Right ventricle myocardium inferior (tissue), 1 donor: Measurements from ENCODE around the gene TOMM34. TPM values are rescaled to one million over a fixed set of nuclear protein-coding genes. Genes with fewer than 3 reads are reported as not detected.

Experiments used
- ATAC-seq: fragments of 200-7000 bp; cut with Tn5 transposase; one replicate; pipeline ENCODE4 v1.9.1; 2020; ENCODE audit warnings: mild to moderate bottlenecking, moderate library complexity
- DNase-seq: peaks from one replicate; pipeline ENCODE4 v3.0.0; 2021; ENCODE audit errors: missing footprints
- intact Hi-C: fragments of 100-400 bp; cut with DNase I; formaldehyde crosslinking; loops from one replicate; pipeline ENCODE4 v1.11.0; 2022
- total RNA-seq: library from RNA; stranded (reverse); fragmentation: NEBNext Ultra II Directional; extraction: Animal tissue kit (Norgen Biotek cat#: 25700); gene quantifications from one replicate; pipeline ENCODE4 v1.2.1, GENCODE V29; 2021
- donor health status: DM: no; HTN: yes; CAD: no; lungs with severe emphysema.

Gene TOMM34
- total RNA-seq, 1 donor from 2014 or later: 10.3 TPM

DNA sequence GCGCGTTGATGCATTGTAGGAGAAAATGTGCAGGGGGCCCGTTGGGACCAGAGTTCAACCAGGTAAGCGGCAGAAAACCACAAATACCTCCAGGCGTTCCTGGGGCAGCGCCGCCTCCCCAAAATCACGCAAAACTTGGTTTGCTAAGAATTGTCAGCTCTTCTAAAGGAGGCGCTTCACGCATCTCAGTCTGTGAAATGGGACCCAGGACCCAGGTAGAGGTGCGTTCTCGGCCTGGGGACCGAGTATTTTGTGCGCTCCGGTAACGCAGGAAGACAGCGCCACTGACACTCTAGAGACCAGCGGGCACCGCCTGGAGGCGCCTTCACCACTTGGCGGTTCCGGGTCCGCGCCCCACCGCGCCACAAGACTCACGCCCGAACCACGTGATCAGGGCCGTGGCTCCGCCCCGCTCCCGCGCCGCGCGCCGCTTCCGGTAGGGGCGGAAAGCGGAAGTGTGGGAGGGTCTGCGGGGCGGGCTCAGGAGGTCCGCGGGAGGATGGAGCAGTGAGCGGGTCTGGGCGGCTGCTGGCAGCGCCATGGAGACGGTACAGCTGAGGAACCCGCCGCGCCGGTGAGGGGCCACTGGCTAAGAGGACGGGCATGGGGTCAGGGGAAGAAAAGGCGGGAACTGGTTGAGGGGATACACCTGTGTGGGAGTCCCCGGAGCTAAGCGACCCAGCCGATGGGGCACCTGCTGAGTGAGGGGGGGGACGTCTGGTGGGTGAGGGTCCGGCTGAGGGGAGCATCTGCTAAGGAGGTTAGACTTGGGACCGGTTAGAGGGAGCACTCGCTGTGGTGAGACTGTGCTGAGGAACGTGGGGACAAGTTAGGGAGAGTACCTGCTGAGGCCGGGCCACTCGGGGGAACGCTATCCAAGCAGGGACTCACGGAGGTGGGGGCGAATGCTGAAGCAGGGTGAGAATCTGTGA lies 6.1 kb upstream of the TOMM34 start, which contains the start of gene STK4:
STK4 (plus strand) TSS at position 483 of the 932 bp plus-strand sequence; CDS start at position 540, 57 bp downstream.
- peak; percentile 98 for ATAC-seq
- intact Hi-C loops: no loop called here

GRCh38 chr20:44965651-44966029 lies 5.4 kb upstream of the TOMM34 start:
- ATAC-seq (no peak), DNase-seq (no peak)
- intact Hi-C loops: no loop called here

More for the DNA sequence above, 6.1 kb upstream of the TOMM34 start, which contains the start of gene STK4:
- peak; percentile 98 for DNase-seq

DNA sequence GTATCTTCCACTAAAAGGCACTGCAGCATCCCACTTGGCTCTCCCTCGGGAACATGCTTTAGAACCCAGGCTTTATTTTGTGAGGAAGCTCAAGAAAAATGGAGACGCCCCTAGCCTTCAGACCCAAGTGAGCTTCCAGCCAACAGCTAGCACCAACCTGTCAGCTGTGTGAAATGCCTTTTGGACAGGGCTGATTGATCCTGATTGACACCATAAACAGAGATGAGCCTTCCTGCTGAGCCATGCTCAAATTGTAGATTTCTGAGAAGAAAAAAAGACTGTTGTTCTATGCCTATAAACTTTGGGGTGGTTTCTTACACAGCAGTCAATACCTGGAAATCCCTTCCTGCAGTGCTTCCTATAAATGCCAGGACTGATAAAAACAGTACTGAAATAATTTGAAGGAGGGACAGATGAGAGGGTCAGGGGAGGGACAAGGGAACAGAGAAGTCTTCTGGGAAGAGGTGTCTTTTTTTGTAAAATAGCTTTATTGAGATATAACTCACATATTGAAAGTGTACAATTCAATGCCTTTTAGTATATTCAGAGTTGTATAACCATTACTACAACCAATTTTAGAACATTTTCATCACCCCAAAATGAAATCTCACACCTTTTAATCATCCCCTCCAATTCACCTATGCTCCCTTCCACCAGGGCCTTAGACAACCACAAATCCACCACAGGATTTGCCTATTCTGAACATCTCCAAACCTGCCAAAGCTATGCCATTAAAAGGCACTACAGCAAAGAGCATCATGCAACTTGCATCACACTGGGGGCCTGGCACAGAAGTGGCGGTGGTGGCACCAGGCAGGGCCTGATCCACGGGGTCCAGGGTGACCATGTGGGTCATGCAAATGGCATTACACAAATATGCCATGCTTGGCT lies 3.4 kb upstream of the TOMM34 start:
- ATAC-seq (no peak), DNase-seq (no peak)
- intact Hi-C loops: loop anchor here (5.0 kb wide), 1 partner anchor 76 kb away; the partner anchor contains the start of gene YWHAB

DNA sequence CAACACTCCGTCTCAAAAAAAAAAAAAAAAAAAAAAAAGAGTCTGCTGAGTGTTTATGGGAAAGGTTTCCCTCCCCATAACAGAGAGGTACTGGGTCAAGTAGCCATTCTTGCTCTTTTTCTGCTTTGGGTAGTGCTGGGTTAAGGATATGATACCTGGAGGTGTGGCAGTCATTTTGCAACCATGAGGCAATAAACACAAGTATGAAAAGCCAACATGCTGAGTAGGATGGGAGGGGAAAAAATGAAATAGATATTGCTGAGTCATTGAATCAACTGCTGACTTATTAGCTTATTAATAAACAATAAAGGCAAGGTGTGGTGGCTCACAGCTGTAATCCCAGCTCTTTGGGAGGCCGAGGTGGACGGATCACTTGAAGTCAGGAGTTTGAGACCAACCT lies 2.3 kb upstream of the TOMM34 start:
- DNase-seq (no peak), ATAC-seq (no peak)
- intact Hi-C loops: loop anchor here (5.0 kb wide), 1 partner anchor 75 kb away; the partner anchor contains the start of gene YWHAB

GRCh38 chr20:44961870-44962267 lies 1.7 kb upstream of the TOMM34 start:
- DNase-seq: no peak
- intact Hi-C loops: loop anchor here (5.0 kb wide), 1 partner anchor 75 kb away; the partner anchor contains the start of gene YWHAB
- ATAC-seq: no peak

DNA sequence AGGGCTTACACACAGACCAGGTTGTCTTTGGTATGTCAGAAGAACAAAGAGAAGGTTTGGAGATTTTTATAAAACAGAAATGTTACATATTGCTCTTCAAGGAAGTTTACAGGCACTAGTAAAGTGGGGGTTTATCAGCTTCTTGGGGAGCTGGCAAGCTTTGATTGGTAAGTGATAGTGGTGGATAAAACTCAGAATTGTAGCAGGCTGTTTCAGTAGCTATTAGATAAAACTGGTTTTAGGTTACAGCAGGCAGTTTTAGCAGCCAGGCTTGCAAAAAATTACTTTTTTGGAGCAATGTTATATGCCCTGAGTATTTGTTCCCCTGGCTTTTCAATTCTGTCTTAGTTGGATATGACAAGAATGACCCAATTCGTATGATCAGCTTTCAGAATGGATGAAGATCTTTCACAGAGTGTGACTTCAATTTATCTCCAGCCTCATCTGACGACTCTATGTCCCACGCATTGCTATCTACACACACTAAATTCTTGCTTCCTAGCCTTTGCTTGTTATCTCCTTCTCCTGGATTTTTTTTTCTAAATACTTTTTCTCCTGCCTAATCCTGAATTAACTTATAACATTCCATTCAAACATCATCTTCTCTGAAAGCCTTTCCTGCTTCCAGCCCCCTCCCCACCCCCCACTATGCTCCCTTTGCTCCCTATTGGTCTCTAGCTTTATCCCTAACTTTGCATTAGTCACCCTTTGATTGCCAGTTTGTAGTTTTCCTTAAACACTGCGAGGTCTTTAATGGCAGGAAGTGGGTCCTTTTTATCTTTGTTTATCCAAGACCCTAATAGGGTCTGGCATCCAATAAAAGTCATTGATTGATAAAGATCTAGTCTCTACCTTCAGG lies 1.0 kb upstream of the TOMM34 start:
- DNase-seq: no peak
- ATAC-seq: no peak
- intact Hi-C loops: loop anchor here (5.0 kb wide), 1 partner anchor 74 kb away; the partner anchor contains the start of gene YWHAB

DNA sequence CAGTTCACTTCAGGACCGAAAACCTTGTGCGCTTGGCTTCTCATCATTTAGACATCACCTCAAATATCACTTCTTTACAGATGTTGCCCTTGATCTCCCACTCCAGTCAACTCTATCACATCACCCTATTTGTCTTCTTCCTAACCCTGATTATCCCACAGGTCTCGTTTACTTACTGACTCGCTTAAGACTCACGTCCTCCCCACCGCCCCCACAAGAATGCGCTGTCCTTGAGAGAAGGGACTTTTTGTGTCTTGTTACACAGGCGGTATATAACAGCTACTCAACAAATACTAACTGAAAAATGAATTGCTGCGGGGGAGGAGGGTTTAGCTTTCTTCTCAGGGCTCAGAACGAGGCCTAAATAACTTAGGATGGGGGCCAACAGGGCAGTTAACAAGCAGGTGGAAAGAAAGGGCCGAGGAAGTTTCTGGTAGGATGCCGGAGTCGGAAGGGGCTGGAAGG lies 527 bp downstream of the TOMM34 start:
- ATAC-seq (peak; percentile 17), DNase-seq (no peak)
- intact Hi-C loops: loop anchor here (5.0 kb wide), 1 partner anchor 72 kb away; the partner anchor contains the start of gene YWHAB

- DNase-seq: no peak
- no peak for ATAC-seq
- intact Hi-C loops: no loop called here
Measured at GRCh38 chr20:44959082-44959637, 1.0 kb downstream of the TOMM34 start.

- ATAC-seq: no peak
- no peak for DNase-seq
- intact Hi-C loops: no loop called here
Measured at GRCh38 chr20:44958276-44958675, 1.9 kb downstream of the TOMM34 start.

DNA sequence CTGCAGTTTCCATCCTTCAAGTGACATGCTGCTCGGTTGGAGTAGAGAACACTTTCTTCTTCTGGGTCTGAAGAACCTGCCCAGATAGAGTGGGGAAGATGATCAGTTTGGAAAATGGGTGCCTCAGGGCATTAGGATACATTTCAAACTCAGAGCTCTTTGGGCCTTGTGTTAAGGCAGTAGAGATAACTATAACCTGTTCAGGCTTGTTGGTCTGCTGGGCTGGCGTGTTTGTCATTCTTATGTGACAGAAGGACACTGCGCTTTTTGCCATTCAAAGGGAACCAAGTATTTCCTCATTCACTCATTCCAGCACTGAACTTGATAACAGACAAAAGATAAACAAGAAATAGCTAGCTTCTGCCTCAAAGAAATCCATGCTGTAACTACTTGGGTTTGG lies 3.8 kb downstream of the TOMM34 start:
- ATAC-seq: no peak
- DNase-seq: no peak
- intact Hi-C loops: no loop called here

- ATAC-seq (no peak), DNase-seq (no peak)
- intact Hi-C loops: no loop called here
Measured at GRCh38 chr20:44955270-44955669, 4.9 kb downstream of the TOMM34 start.

- ATAC-seq: no peak
- DNase-seq: no peak
- intact Hi-C loops: no loop called here
Measured at GRCh38 chr20:44954211-44954610, 6.0 kb downstream of the TOMM34 start.

DNA sequence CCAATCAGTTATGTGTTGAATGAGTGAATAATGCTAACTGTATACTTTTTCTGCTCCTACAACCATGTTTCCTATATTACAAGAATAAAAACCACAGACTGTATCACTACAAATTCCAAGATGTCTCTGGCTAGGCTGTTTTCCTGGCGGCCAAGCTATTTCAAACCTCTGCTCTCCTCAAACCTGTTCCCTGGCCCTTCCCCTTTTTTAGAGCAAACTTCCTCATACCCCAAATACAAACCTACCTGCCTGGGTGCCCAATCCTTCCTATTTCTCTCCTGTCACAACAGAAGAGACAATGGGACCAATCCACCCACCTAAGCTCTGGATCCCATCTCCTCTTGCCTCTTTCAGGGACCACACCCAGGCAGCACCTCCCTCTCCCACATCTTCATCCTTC lies 7.5 kb downstream of the TOMM34 start:
- DNase-seq (no peak), ATAC-seq (no peak)
- intact Hi-C loops: no loop called here

GRCh38 chr20:44950368-44950767 lies 9.8 kb downstream of the TOMM34 start:
- intact Hi-C loops: no loop called here
- ATAC-seq: no peak
- DNase-seq: no peak

DNA sequence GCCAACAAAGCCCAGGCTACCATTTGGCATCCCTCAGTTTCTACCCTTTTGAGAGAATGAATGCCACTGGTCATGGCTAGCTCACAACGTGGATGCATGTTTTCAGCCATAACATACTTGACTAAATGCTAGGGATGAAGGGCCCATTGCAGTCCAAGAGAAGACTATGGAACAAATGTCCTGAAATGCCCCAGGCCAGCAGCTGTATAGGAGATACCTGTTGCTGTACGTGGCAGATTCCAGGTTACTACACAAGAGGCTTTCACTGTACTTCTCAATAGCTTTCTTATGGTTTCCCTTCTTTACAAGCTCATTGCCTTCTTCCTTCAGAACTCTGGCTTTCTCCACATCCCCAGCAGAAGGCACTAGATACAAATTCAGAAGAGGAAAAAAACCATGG lies 11.7 kb downstream of the TOMM34 start:
- ATAC-seq: no peak
- DNase-seq: no peak
- intact Hi-C loops: no loop called here

DNA sequence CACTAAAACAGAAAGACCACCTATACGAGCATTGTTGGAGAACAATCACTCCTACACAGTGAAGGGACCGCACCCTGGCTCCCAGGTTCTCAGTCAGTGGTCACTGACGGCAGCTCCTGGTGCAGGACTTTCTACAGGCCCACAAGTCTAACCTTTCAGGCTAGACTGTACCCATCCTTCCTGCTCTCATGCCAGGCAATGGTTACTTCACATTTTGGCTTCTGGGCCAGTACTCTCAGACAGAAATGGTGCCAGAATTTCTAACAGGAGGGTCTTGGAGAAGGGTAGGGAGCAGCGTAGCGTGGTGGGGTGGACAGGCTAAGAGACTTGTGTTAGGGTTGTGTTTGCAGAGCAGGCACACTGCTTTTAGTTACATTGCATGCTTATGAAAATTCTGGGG lies 12.1 kb downstream of the TOMM34 start:
- ATAC-seq (no peak), DNase-seq (no peak)
- intact Hi-C loops: no loop called here

DNA sequence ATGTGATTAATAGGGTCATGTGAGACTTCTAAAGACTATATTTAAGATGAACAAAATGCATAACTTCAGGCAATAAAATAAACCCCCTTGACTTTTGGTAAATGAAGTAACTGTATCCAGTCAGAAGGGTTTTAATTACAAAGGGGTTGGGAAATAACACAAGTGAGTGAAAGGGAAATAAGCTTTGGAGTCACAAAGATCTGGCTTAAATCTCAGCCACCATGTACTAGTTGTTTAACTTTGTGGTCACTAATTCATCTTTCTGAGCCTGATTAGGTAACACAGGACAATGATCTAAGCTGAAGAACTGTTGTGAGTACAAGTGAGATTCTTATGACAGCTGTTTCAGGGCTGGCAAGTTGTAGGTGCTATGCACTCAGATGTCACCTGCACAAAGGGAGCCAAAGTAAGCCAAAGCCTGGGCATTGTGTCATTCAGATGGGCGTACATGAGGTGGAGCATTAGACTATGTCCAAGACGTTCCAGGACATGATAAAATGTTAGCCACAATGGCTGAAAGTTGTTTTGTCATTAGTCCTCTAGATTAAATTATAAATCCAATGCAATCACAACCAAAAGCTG lies 13.8 kb downstream of the TOMM34 start:
- ATAC-seq (no peak), DNase-seq (no peak)
- intact Hi-C loops: no loop called here

- intact Hi-C loops: no loop called here
- no peak for DNase-seq
- ATAC-seq: peak; percentile 71
Measured at GRCh38 chr20:44945261-44945660, 14.9 kb downstream of the TOMM34 start.
